ENCODE results near the gene F2RL2.
"Not testable (repeated sequence)": the region's sequence is repeated elsewhere in the genome, so short reads cannot be mapped to it uniquely, and the experiment has no call there.

F2RL2 gene

DNA sequence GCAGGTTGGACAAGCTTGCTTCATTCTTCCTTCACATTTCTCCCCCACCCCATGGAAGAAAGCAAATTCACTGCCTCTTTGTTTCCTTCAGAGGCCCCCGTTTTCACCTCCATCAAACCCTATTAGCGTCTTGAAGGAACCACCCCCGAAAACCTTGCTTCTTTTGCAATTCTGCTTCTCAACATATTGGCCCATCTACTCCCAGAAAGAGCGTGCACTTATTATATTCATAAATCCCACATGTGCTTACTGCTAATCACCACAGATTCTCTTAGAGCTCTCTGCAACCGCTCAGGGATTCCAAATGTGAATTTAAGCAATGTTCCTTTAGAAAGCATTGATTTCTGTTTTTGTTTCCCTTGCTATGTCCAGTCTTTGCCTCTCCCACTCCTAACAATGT is 1.1 kb downstream of the F2RL2 start:
- DNase-seq, result no peak

DNA sequence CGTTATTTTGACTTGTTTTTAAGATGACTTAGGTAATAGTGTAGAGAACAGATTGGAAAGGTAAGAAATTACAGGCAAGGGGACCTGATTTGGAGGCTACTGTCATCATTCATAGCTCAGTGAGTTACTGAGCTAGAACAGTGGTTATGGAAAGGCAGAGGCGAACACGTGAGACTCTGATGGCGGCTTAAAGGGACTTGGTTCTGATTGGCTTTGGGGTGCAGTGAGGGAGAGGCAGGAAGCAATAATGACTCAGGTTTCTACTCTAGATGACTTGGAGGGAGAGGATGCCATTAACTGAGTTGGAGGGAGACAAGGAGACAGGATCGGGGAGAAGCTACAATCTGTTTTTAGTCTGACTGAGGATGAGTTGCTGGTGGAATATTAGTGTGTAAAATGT is 3.0 kb downstream of the F2RL2 start:
- no peak for DNase-seq

DNA sequence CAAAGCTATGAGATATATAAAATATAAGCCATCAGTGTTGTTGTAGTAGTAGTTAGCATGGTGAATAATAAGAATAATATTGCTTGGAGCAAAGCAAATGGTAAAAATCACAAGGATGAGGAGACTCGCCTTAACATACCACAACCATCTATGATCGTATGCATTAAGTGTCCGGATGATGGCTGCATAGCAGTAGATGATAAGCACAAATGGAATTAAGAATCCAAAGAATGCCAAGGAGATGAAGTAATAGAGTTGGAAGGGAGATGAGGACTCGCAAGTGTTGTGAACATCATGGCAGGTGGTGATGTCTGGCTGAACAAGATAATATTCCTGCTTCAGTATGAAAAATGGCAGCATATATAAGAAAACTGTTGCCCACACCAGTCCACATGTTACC is 5.5 kb downstream of the F2RL2 start:
- DNase-seq, result no peak

DNA sequence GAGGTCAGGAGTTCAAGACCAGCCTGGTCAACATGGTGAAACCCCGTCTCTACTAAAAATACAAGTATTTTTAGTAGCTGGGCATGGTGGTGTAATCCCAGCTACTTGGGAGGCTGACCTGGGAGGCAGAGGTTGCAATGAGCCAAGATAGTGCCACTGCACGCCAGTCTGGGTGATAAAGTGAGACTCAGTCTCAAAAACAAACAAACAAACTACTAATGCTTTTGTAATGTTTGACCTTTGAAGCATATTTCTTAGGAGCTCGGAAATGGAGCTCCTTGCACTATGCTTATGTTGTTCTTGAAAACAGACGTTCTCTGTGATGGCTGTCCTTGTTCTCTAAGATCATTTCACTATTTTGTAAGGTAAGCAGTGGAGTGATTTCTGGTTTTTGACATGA is 6.0 kb downstream of the F2RL2 start:
- no peak for DNase-seq

DNA sequence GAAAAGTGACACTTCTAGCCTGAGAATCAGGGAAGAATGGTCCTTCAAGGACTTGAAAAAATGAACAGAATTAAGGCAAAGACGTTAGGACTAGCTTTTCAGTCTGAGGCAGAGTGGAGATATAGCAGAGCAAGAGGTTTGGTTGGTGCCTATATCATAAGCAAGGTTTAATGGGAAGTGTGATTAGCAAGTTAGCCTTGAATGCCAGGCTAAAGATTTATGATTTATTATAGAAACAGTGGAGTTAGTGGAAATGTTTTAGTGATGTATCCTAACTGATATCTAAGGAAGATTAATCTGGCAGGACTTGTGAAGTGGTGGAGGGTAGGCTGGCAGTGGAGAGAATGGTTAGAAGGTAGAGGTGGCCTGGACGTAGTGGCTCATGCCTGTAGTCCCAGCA is 7.0 kb downstream of the F2RL2 start:
- no peak for DNase-seq

DNA sequence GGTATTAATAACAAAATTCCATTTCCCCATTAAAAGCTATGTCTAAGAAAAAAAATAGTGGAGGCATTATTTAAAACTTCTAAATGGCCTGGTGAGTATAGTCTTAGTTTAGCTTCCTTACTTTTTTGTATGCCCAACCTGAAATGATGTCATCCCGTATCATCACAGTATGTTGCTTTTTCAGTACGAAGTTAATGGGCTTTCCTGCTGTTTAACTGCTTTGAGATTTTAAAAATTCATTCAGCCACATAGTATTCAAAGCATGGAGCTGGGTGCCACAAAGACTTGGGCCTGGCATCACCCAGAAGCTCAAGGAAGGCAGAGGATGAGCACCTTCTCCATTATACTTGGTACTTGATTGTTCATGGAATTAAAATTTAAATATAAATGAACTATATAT is 7.4 kb downstream of the F2RL2 start:
- DNase-seq, result no peak

DNA sequence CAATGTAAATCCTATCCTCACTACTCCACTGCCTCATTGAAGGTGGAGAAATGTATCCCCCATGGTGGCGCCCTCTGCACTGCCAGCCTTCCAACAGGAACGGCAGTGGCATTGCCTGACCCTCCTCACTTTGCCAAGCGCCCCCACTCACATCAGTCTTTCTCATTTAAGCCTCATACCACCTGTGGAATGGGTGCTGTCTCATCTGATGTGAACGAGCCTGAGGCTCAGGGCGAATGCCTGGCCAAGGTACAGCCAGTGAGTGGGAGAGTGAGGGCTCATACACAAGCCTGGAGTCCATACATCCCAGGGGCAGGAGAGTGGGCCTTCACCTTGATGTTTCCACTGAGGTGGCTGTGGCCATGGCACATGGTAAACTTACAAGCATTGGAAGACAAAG is 10.3 kb downstream of the F2RL2 start:
- DNase-seq, result no peak

DNA sequence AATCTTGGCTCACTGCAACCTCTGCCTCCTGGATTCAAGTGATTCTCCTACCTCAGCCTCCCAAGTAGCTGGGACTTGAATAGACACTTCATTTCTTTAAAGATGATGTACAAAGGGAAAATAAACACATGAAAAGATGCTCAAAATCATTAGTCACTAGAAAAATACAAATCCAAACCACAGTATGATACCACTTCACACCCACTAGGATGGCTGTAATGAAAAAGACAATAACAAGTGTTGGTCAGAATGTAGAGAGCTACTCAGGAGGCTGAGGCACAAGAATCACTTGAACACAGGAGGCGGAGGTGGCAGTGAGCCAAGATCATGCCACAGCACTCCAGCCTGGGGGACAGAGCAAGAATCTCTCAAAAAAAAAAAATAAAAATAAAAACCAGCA is 13.0 kb downstream of the F2RL2 start:
- DNase-seq, result no peak

DNA sequence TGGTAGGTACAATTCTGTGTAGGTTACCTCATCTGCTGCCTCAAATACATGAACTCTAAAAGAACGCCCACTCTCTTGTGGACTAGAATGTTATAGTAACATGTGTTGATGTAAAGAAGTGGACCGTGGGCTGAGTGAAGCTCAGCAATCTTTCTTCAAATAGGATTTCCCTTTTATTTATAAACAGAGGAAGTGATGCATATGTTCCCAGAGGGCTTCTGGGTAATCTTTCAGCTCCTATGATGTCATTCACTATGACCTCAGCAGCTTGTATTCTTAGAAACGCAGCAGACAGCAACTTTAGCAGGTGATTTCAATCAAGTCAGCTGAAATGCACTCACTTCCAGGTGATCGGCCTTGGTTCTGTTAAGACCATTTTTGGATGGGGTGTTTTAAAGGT is 14.4 kb downstream of the F2RL2 start:
- no peak for DNase-seq

DNA sequence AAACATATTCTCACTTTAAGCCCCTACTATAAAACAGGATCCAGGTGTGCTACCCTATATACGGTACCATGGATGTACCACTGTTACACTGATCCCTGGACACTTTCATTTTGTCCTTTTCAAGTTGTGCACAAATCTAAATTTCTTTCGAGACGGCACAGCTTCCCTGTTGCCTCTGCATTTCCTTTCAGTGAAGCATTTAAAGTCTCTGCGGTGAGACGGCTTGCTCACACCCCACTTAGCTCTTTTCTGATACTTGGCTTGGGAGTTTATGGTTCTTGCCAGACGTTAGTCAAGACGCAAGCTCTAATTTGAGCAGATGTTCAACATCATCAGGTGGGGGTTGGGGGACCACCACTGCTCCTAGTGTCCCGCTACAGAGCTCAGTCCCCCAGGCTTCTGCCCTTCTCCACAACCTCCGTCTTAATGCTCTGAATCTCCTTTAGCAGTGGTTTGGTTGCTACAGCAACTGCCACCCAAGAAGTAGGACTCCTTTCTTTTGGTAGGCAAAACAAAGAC is 15.8 kb downstream of the F2RL2 start:
- no peak for DNase-seq

DNA sequence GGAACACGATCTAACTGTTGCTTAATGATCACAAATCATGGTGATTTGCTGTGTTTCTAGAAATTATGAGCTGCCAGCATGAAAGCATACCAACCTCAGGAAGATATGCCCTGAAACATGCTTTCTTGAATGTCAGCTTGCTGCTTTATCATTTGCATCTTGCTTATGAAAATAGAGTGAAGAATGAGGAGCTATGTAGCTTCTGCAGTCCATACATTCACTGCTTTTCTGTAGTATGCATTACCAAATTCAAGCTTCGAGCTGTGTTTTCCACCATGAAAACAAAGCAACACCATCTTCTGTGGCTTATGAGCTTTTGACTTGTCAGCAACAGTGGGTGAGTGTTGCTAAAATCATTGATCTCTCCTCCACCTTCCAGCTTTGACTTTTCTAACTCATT is 16.5 kb downstream of the F2RL2 start:
- DNase-seq, result no peak

DNA sequence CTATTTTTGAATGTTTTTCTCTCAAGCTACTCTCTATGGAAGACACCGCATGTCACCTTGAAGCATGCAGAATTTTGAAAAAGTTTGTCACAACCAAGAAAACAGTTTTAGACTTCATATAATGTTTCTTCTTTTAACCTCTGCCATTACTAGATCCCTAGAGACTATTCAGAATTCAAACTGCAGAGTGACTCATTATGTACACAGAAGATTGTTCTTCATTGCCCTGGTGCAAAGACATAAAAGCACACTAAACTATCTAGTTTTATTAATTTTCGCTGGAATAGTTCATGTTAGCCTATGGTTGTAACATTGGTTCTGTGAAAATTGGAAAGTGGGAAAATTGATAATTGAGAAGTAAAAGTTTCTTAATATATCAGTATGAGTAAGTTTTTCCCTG is 18.4 kb downstream of the F2RL2 start:
- DNase-seq, result no peak

DNA sequence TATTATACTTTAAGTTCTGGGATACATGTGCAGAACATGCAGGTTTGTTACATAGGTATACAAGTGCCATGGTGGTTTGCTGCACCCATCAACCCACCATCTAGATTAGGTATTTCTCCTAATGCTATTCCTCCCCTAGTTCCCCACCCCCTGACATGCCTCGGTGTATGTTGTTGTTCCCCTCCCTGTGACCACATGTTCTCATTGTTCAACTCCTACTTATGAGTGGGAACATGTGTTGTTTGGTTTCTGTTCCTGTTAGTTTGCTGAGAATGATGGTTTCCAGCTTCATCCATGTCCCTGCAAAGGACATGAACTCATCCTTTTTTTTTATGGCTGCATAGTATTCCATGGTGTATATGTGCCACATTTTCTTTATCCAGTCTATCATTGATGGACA is 19.2 kb downstream of the F2RL2 start:
- not testable (repeated sequence) for DNase-seq

DNA sequence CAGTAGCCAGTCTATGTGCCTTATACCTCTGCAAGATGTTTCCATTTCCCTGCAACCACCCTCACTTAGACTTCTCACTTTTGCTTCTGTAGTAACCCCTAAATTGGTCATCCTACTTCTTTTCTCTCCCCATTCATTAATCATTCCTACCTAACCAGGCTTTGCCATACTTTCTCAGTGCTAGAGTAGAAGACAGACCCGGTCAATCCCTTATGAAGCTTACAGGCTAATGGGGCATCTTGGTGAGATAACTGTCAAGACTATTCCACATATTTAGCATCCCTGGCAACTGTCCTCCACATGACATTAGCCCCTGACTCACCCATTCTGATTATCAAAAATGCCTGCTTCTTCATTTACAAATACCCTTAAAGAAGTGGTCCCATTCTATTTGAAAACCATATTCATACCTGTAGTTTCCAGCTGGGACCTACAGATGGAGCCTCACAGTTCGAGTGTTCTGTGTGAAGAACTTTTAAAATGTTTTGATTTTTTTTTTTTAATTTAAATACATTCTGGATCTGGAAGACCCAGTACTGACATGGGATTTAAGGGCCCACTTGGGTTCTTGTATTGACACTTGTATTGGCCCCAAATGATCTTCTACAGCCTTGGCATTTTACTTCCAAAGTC is 21.0 kb downstream of the F2RL2 start:
- DNase-seq, result no peak

DNA sequence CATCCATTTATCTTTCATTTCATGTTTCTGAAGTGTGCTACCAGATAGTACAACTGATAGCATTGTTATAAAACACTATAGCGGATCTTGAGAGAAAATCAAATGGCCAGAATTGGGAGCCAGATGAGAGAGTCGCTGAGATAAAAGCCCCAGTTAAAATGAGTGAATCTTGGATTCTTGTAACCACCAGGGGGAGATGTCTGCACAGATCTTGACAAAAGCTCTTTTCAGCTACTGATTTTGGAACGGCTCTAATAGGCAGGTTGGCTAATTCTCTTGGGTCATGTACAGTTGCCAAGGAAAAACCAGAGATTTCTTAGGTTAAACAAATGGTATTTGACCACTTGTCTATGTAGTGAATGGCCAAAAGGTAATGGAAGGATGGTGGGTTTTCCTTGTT is 21.7 kb downstream of the F2RL2 start:
- DNase-seq, result peak in 9 of 56 donors; percentile 0 to 41 (median 3)

DNA sequence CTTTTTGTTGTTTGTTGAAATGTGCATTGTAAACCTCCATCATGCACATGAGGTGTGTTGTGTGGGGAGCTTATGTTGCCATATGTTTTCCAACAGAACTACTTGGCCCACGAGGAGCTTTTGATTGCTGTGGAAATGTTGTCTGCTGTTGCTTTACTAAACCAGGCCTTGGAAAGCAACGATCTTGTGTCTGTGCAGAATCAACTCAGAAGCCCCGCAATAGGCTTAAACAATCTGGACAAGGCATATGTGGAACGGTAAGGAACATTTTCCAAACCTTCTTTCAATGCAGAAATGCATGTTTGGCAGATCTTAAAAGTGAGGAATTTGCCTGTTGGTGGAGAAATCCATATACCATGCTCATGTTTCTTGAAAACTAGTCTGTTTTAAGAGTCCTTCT is 22.5 kb downstream of the F2RL2 start:
- DNase-seq, result no peak

DNA sequence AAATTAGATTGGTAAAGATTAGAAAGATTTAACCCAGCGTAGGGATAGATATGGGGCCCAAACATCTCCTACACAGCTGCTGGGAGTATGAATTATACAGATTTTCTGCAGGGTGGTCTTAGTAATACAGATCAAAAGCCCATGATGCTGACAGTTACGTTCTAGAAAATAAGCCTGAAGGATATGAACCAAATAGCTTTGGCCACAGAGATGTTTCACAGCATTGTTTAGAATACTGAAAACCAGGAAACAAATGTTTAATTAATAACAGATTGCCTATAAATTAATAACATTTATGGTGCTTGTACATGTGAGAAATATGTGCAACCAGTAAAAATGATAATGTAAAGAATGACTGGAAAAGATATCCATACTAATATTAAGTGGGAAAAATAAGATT is 24.7 kb downstream of the F2RL2 start:
- no peak for DNase-seq

DNA sequence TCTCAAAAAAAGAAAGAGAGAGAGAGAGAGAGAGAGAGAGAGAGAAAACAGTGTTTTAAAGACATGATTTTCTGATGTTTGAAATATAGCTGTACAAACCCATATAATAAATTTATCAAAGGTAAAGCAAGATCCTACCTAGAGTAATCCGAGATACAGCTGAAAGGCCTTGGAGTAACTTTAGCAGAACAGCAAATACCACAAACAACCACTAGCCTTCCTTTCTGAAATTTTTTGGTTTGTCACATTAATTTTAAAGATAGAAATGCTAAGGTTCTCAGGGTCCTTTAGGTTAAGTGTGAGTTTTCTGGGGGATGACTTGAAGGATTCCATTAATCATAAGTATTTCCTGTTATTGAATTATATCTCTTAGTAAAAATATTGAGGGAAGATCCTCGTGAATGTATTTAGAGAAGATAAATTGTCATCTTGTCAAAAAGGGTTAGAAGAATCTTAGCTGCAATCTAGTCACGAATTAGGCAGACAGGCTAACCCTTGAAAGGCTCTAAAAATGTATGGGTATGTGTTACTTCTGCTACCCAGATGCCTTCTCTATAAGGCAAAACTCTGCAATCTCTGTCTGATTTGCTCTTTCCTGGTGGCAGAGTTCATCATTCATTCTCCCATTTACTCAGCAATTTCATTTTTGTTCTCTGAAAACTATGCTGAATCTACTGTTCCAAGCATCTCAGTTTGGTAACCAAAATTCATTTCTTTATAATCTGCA is 27.3 kb downstream of the F2RL2 start:
- DNase-seq, result no peak

DNA sequence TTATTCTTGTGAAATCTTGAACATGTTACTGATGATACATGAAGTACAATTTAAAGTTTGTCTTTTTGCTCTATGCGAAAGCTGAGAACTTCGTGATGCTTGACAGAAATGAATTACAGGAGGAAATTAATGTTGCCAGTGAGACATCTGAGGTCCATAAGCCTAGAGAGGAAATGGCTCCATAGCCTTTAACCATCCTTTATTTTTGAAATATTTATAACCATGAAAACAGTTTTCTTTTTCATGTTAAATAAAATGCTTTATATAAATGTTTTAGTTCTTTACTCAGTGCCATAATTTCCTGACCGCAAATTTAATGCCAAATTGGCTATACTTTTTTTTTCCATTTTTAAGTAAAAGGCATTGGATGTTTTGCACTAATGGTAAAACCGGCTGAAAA is 29.1 kb downstream of the F2RL2 start:
- no peak for DNase-seq

DNA sequence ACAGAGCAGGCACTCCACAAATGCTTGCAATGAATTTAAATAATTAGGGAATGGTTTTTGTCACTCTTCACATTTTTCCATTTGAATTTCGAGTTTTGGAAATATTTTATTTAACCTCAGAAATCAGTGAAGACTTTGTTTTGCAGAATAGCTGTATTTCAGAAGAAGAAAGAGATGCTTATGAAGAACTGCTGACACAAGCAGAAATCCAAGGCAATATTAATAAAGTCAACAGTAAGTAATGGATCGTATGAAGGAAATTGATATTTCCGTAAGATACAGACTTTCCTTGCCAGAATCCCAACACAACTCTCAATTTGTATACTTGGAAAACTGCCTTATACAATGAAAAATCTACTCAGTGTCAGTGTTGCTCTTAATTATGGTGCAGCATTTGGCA is 30.5 kb downstream of the F2RL2 start:
- no peak for DNase-seq

DNA sequence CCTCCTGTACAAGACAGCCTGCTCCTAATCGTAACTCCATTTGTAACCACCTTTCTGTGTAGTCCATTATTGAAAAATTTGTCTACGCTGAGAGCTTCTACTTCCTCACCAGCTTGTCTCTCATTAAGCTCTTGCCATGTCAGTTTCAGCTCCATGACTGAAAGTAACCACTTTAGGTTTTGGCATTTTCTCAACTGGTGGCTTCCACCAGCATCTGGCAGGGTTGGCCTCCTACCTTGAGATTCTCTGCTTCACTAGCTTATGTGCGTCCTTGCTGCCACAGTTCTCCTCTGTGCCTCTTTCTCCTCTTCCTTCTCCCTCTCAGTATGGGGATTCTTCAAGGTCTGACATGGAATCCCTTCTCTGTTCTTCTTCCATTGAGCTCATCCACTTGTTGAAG is 31.8 kb downstream of the F2RL2 start:
- DNase-seq, result no peak

DNA sequence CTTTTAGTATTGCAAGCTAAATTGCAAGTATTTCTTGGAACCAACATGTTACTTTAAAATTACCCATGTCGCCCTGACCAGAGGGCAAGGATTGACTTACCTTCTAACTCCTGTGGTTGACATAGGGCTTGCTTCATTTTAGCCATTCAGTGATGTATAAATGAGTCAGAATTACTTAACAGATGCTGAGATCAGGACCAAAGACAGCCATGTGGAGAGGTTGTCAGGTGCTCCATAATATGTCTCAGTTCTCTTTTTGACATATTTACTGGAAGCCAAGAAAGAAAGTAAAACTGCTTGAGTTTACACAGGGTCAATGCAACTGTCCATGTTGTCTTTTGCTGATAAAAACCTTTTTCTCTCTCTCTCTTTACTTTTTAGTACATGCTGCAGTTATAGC is 33.2 kb downstream of the F2RL2 start:
- DNase-seq, result no peak

DNA sequence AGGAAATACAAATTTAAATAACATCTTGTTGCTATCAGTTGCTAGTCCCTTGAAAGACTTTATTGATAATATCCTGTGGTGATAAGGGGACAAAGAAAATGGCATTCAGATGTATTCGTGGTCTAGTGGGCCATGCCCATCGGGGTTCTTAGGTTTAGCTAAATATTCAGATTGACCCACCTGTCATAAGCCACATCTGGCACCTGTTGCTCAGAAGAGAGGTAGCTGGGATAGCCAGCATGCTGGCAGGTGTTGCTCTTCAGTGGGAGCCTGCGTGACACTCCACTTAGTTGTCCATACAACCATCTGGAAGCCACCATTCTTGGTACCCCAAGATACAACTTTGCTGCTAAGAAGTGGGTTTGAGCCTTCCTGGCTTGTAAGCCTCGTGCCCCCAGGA is 36.7 kb downstream of the F2RL2 start:
- no peak for DNase-seq

Measured in nucleus accumbens (tissue), 56 donors.